ENCODE measurements around the gene INO80B.
"Not testable (repeated sequence)": the region's sequence is repeated elsewhere in the genome, so short reads cannot be mapped to it uniquely, and the experiment has no call there.

Gene INO80B

DNA sequence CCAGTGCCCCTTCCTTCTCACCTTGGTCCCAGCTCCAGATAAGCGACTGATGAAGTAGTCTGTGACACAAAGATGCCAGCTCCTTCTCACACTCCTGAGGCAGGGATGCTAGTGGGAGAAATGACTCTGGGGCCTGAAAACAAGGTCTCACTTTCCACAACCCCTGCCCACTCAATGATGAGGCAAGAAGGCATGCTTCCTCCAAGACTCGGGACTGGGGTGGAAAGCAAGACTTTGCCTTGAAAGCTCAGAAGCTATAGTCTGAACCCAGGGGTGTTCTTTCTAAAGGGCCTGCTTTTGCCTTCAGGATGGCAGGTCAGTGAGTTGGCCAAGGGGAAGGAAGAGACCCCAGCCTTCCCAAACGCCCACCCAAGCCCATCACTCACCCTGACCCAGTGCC, 26.5 kb downstream of the INO80B start:
- Histone ChIP-seq H3K9me3 (ENCODE audit: control insufficient read depth, insufficient read depth, low read length) (no peaks in the 10 kb centered on the region), H3K9ac (ENCODE audit: low read depth, low read length) (peak overlapping the region; percentile 87), H3K4me3 (ENCODE audit: low read depth, low read length) (peak overlapping the region; percentile 99), H3K36me3 (ENCODE audit: control insufficient read depth, insufficient read depth, low read length) (peaks cover 6% of the 10 kb centered on the region), H3K4me1 (ENCODE audit: control insufficient read depth, insufficient read depth, low read length) (no peaks in the 10 kb centered on the region), H3K27me3 (ENCODE audit: control insufficient read depth, insufficient read depth, low read length) (no peaks in the 10 kb centered on the region)

DNA sequence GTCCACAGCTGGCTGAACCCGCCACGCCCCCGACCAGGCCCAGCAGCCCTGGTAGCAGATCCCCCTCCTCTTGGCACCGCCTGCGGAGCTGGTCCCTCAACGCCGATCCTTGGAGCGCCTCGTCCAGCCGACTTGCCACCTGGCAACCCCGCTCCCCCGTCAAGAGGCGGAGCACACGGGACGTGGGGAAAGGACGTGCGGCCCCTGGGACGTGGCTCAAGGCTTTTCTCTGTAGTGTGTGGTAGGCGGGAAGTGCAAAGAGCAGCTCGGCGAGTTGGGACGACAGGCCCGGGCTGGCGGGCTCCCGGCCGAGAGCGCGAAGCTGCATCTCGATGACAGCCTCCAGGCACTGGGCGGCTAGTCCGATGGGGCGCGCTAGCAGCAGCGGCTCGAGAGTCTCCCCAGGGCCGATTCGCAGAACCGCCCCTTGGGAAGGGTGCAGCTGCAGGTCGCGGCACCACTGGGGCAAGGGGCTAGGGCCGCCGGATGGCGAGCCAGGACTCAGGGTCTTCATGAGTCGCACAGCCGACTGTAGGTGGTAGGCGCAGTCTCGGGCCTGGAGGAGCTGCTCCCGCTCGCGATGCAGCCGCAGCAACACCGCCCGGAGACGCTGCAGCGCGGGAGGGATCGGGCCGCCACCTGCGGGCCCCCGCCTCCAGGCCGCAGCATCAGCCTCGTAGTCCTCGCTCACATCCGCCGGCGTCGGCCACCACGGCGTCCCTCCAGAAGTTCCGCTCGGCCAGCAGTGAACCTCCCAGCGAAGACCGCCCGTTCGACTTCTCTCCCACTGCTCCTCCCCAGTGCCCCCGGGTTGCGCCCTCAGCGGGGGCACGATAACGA, 27.3 kb downstream of the INO80B start:
- Histone ChIP-seq H3K36me3 (ENCODE audit: control insufficient read depth, insufficient read depth, low read length) (peaks cover 6% of the 10 kb centered on the region), H3K4me1 (ENCODE audit: control insufficient read depth, insufficient read depth, low read length) (no peaks in the 10 kb centered on the region), H3K9ac (ENCODE audit: low read depth, low read length) (peak overlapping the region; percentile 87), H3K9me3 (ENCODE audit: control insufficient read depth, insufficient read depth, low read length) (no peaks in the 10 kb centered on the region), H3K27me3 (ENCODE audit: control insufficient read depth, insufficient read depth, low read length) (no peaks in the 10 kb centered on the region), H3K4me3 (ENCODE audit: low read depth, low read length) (peak overlapping the region; percentile 99)

GRCh38 chr2:74482801-74483674, 28.2 kb downstream of the INO80B start, which contains the start of the genes CCDC142 and TTC31:
TSS of gene CCDC142 (minus strand) at chr2:74482998. CDS start at chr2:74482837, 161 bp downstream.
TSS of gene TTC31 (plus strand) at chr2:74483081. CDS start at chr2:74483096, 15 bp downstream.
- H3K9me3 ChIP-seq (ENCODE audit: control insufficient read depth, insufficient read depth, low read length), result no peaks in the 10 kb centered on the region
- H3K4me3 ChIP-seq (ENCODE audit: low read depth, low read length), result peak within 1 kb of the TSS; percentile 99
- peaks cover 3% of the 10 kb centered on the region for H3K36me3 ChIP-seq (ENCODE audit: control insufficient read depth, insufficient read depth, low read length)
- peak within 1 kb of the TSS; percentile 87 for H3K9ac ChIP-seq (ENCODE audit: low read depth, low read length)
- no peaks in the 10 kb centered on the region for H3K27me3 ChIP-seq (ENCODE audit: control insufficient read depth, insufficient read depth, low read length)
- no peaks in the 10 kb centered on the region for H3K4me1 ChIP-seq (ENCODE audit: control insufficient read depth, insufficient read depth, low read length)

- H3K9me3 ChIP-seq (ENCODE audit: control insufficient read depth, insufficient read depth, low read length); H3K4me1 ChIP-seq (ENCODE audit: control insufficient read depth, insufficient read depth, low read length); H3K9ac ChIP-seq (ENCODE audit: low read depth, low read length); H3K27me3 ChIP-seq (ENCODE audit: control insufficient read depth, insufficient read depth, low read length); H3K36me3 ChIP-seq (ENCODE audit: control insufficient read depth, insufficient read depth, low read length): not testable (repeated sequence)
- H3K4me3 ChIP-seq (ENCODE audit: low read depth, low read length), result peak overlapping the region; percentile 99
Measured at GRCh38 chr2:74483675-74484164, 28.8 kb downstream of the INO80B start.

DNA sequence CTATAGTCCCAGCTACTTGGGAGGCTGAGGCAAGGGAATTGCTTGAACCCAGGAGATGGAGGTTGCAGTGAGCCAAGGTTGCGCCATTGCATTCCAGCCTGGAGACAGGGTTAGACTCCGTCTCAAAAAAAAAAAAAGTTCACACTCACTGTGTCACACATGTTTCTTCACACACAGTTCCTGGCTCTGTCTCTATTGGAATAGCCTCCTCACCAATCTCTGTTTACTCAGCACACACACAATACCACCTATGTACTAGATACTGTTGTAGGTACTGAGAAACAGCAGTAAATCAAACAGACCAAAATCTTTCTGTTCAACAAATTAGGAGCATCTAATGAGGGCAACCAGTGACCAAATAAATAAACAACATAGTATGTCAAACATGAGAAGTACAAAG, 31.3 kb downstream of the INO80B start:
- no peaks in the 10 kb centered on the region for H3K27me3 ChIP-seq (ENCODE audit: control insufficient read depth, insufficient read depth, low read length)
- H3K36me3 ChIP-seq (ENCODE audit: control insufficient read depth, insufficient read depth, low read length), result peaks cover 12% of the 10 kb centered on the region
- H3K9me3 ChIP-seq (ENCODE audit: control insufficient read depth, insufficient read depth, low read length), result no peaks in the 10 kb centered on the region
- no peaks in the 10 kb centered on the region for H3K4me1 ChIP-seq (ENCODE audit: control insufficient read depth, insufficient read depth, low read length)
- no peak overlapping the region for H3K4me3 ChIP-seq (ENCODE audit: low read depth, low read length)
- no peak overlapping the region for H3K9ac ChIP-seq (ENCODE audit: low read depth, low read length)

DNA sequence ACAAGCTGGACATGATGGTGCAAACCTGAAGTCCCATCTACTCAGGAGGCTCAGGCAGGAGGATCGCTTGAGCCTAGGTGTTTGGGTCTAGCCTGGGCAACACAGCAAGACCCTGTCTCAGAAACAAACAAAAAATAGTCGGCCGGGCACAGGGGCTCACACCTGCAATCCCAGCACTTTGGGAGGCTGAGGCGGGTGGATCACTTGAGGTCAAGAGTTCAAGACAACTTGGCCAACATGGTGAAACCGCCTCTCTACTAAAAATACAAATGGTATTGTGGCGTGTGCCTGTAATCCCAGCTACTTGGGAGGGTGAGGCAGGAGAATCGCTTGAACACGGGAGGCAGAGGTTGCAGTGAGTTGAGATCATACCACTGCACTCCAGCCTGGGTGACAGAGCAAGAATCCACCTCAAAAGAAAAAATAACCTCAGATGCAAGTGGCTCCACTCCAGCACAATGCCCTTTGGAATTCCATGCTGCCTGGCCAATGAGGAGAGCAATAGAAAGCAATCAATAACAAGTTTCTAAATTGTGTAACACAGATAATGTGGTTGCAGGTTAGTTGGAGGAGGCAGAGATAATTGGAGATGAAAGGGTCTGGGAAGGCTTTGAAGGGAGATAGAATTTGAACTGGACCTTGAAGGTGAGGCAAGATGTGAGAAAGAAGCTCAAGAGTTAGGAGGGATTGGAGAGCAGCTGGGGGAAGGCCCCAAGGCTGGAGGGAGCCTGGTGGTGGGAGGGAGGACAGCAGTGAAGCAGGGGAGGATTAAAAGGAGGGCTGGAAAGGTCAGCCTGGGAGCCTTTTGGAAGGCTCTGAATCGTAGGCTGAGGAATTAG, 34.0 kb downstream of the INO80B start:
- Histone ChIP-seq H3K36me3 (ENCODE audit: control insufficient read depth, insufficient read depth, low read length) (peaks cover 33% of the 10 kb centered on the region), H3K9ac (ENCODE audit: low read depth, low read length) (no peak overlapping the region), H3K4me3 (ENCODE audit: low read depth, low read length) (no peak overlapping the region), H3K27me3 (ENCODE audit: control insufficient read depth, insufficient read depth, low read length) (no peaks in the 10 kb centered on the region), H3K4me1 (ENCODE audit: control insufficient read depth, insufficient read depth, low read length) (no peaks in the 10 kb centered on the region), H3K9me3 (ENCODE audit: control insufficient read depth, insufficient read depth, low read length) (no peaks in the 10 kb centered on the region)

DNA sequence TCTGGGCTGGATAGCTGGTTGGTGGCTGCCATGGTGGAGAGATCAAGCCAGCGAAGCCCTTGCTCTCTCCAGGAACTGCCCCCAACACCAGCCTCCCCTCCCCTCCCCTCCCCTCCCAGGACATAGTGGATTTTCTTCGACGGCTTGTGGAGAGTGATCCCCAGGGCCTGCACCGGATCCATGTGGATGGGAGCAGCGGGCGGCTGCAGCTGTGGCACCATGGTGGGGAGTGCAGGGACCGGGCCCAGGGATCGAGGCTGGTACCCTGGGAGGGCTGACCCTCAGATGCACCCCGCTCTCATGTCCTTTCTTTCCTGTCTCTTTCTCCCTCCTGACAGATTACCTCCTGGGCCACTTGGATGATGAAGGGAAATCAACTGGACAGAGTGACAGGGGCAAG, 35.0 kb downstream of the INO80B start:
- H3K27me3 ChIP-seq (ENCODE audit: control insufficient read depth, insufficient read depth, low read length), result no peaks in the 10 kb centered on the region
- H3K9me3 ChIP-seq (ENCODE audit: control insufficient read depth, insufficient read depth, low read length), result no peaks in the 10 kb centered on the region
- H3K9ac ChIP-seq (ENCODE audit: low read depth, low read length), result no peak overlapping the region
- H3K4me1 ChIP-seq (ENCODE audit: control insufficient read depth, insufficient read depth, low read length), result no peaks in the 10 kb centered on the region
- H3K36me3 ChIP-seq (ENCODE audit: control insufficient read depth, insufficient read depth, low read length), result peaks cover 36% of the 10 kb centered on the region
- no peak overlapping the region for H3K4me3 ChIP-seq (ENCODE audit: low read depth, low read length)

DNA sequence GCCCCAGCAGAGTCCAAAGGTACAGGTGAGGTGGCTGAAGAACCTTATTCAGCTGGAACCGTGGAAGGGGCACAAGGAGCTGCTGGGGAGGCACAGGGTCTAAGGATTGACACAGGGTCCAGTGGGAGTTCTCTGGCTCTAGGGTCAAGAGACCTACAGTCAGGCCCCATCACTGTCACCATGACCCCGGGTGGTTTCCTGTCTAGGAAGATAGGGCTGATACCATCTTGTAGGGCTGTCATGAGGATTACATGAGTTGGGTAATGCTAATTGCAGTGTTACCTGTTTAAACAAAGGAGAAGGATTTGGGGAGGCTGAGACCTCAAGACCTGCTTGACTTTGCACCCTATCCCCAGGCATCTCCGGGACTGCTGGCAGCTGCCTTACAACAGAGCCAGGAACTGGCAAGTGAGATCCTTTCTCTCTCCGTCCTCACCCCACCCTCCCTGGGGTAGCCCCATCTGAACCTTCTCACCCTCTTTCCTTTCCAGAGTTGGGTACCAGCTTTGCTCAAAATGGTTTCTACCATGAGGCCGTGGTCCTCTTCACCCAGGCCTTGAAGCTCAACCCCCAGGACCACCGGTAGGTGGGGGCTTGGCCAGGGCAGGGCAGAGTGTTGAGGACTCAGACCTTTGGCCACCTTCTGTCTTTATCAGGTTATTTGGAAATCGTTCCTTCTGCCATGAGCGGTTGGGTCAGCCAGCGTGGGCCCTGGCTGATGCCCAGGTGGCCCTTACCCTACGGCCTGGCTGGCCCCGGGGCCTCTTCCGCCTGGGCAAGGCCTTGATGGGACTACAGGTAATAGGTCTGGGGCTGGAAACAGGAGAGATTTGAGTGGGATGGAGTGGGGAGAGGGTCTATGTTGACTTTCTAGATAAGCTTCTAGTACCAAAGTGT, 37.0 kb downstream of the INO80B start:
- Histone ChIP-seq H3K36me3 (ENCODE audit: control insufficient read depth, insufficient read depth, low read length) (peaks cover 34% of the 10 kb centered on the region), H3K27me3 (ENCODE audit: control insufficient read depth, insufficient read depth, low read length) (peaks cover 19% of the 10 kb centered on the region), H3K9me3 (ENCODE audit: control insufficient read depth, insufficient read depth, low read length) (no peaks in the 10 kb centered on the region), H3K4me1 (ENCODE audit: control insufficient read depth, insufficient read depth, low read length) (no peaks in the 10 kb centered on the region), H3K9ac (ENCODE audit: low read depth, low read length) (no peak overlapping the region), H3K4me3 (ENCODE audit: low read depth, low read length) (no peak overlapping the region)

DNA sequence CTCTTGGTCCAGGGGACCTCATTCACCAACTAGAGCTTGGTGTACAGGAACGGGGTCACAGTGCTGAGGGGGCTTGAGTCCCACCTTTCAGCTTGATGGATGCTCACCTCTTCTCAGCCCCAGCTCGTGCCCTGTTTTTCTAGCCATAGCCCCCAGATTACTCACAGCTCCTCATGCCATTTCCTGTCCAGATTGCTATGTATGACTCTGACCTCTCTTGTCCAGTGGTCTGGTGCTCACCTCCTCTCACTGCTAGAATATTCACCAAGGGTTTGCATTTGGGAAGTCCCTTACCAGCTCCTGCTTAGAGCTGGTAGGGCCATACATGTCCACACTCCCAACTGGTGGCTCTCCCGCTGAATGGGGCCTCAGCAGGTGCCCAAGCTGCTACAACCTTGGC, 38.7 kb downstream of the INO80B start:
- Histone ChIP-seq H3K27me3 (ENCODE audit: control insufficient read depth, insufficient read depth, low read length) (peaks cover 36% of the 10 kb centered on the region), H3K4me3 (ENCODE audit: low read depth, low read length) (no peak overlapping the region), H3K9ac (ENCODE audit: low read depth, low read length) (no peak overlapping the region), H3K9me3 (ENCODE audit: control insufficient read depth, insufficient read depth, low read length) (no peaks in the 10 kb centered on the region), H3K4me1 (ENCODE audit: control insufficient read depth, insufficient read depth, low read length) (no peaks in the 10 kb centered on the region), H3K36me3 (ENCODE audit: control insufficient read depth, insufficient read depth, low read length) (peaks cover 34% of the 10 kb centered on the region)

DNA sequence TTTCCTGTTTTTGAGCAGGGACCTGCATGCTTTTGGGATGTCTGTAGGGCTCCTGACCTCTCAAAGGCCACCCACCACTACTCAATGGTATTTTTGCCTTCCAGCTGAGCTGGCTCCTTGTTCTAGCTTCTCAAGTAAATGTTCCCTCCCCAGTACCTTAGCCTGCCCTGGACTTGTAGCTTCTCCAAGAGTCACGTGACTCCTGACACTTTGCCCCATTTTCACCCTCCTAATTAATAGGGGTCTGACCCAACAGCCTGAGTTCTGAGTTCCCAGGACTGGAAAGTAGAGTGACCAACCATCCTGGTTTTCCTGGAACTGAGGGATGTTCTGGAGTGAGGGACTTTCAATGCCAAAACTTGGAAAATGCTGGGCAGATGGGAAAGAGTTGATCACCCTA, 40.6 kb downstream of the INO80B start:
- Histone ChIP-seq H3K9me3 (ENCODE audit: control insufficient read depth, insufficient read depth, low read length) (no peaks in the 10 kb centered on the region), H3K4me1 (ENCODE audit: control insufficient read depth, insufficient read depth, low read length) (no peaks in the 10 kb centered on the region), H3K9ac (ENCODE audit: low read depth, low read length) (no peak overlapping the region), H3K4me3 (ENCODE audit: low read depth, low read length) (no peak overlapping the region), H3K27me3 (ENCODE audit: control insufficient read depth, insufficient read depth, low read length) (peaks cover 55% of the 10 kb centered on the region), H3K36me3 (ENCODE audit: control insufficient read depth, insufficient read depth, low read length) (peaks cover 30% of the 10 kb centered on the region)

Data from iPS-15b (cell line).